ENCODE measurements around the gene ATP13A1. TPM values are rescaled to one million over a fixed set of nuclear protein-coding genes. Genes with fewer than 3 reads are reported as not detected.
A peak's percentile ranks its signal among the peaks of the same experiment; 100 is the strongest.

ATP13A1 gene
- total and polyA plus RNA-seq, 2 of the 8 experiments (the other 6 are each of a cell fraction or from before 2014, with no cell fraction given), result 33.0 to 64.2 TPM

GRCh38 chr19:19670070-19670551, 6.6 kb upstream of the ATP13A1 start (continued):
- TF ChIP-seq NANOG (IDR thresholded peaks at IDR 0.05; ENCODE audit: insufficient read depth, low read depth, low read length, poor library complexity, severe bottlenecking) (peak; percentile 68), POU5F1 (IDR thresholded peaks at IDR 0.05; ENCODE audit: low read depth, low read length) (no peak), TAF7 (optimal IDR thresholded peaks at IDR 0.05; ENCODE audit: borderline replicate concordance, low read depth, low read length) (no peak), RNF2 (IDR thresholded peaks at IDR 0.05; ENCODE audit: borderline replicate concordance, low read depth, low read length, missing control alignments, poor library complexity, severe bottlenecking) (no peak), USF2 (IDR thresholded peaks at IDR 0.05; ENCODE audit: low read length) (no peak), POLR2AphosphoS5 (IDR thresholded peaks at IDR 0.05; ENCODE audit: low read depth, low read length) (no peak; the same call in 1 of the 2 replicates), TAF1 (IDR thresholded peaks at IDR 0.05; ENCODE audit: low read depth, low read length) (peak; percentile 44; the same call in 1 of the 2 replicates), BRCA1 (IDR thresholded peaks at IDR 0.05; ENCODE audit: low read depth, low read length) (no peak), KDM1A (IDR thresholded peaks at IDR 0.05; ENCODE audit: borderline replicate concordance, low read length) (peak; percentile 67; the same call in 1 of the 2 replicates), EZH2 (IDR thresholded peaks at IDR 0.05; ENCODE audit: low read depth, low read length, severe bottlenecking) (no peak), EGR1 (IDR thresholded peaks at IDR 0.05; ENCODE audit: borderline replicate concordance, low read depth, low read length) (0 out of 2 replicates have a peak, but pooled peaks have one; percentile 36), JUN (IDR thresholded peaks at IDR 0.05; ENCODE audit: low read depth, low read length) (no peak), SP2 (IDR thresholded peaks at IDR 0.05; ENCODE audit: low read length) (no peak), POLR2A (IDR thresholded peaks at IDR 0.05; ENCODE audit: control extremely low read depth in 1 of 2, low read depth in 2 of 2, low read length in 2 of 2) (peak in 1 of 2 experiments; percentile 62; a peak in 1 of 3 replicates), SIRT6 (IDR thresholded peaks at IDR 0.05; ENCODE audit: low read length) (no peak), RAD21 (IDR thresholded peaks at IDR 0.05 in 1 of 2, conservative IDR thresholded peaks at IDR 0.05 in 1 of 2; ENCODE audit: low read depth in 2 of 2, low read length in 2 of 2) (peak in 1 of 2 experiments; percentile 13; a peak in 1 of 4 replicates), SUZ12 (IDR thresholded peaks at IDR 0.05; ENCODE audit: low read length) (no peak), MAFK (IDR thresholded peaks at IDR 0.05; ENCODE audit: low read depth, low read length) (no peak), CBX8 (IDR thresholded peaks at IDR 0.05; ENCODE audit: borderline replicate concordance, low read depth, low read length) (no peak), CREB1 (IDR thresholded peaks at IDR 0.05) (no peak), CEBPB (IDR thresholded peaks at IDR 0.05; ENCODE audit: low read depth, low read length) (no peak), ASH2L (IDR thresholded peaks at IDR 0.05; ENCODE audit: low read length) (peak; percentile 56), CHD2 (IDR thresholded peaks at IDR 0.05; ENCODE audit: low read length) (no peak; the same call in 1 of the 2 replicates)
- TF ChIP-seq, protein P1, sequence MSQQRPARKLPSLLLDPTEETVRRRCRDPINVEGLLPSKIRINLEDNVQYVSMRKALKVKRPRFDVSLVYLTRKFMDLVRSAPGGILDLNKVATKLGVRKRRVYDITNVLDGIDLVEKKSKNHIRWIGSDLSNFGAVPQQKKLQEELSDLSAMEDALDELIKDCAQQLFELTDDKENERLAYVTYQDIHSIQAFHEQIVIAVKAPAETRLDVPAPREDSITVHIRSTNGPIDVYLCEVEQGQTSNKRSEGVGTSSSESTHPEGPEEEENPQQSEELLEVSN (IDR thresholded peaks at IDR 0.05), result no peak
